ENCODE measurements around the gene GJC1.

The GJC1 gene

GRCh38 chr17:44775838-44776621 is 54.1 kb downstream of the GJC1 start:
- no peak for DNase-seq

- peak; percentile 96 to 97 for DNase-seq
These were observed 54.8 kb downstream of the GJC1 start for GRCh38 chr17:44775136-44775837.

DNA sequence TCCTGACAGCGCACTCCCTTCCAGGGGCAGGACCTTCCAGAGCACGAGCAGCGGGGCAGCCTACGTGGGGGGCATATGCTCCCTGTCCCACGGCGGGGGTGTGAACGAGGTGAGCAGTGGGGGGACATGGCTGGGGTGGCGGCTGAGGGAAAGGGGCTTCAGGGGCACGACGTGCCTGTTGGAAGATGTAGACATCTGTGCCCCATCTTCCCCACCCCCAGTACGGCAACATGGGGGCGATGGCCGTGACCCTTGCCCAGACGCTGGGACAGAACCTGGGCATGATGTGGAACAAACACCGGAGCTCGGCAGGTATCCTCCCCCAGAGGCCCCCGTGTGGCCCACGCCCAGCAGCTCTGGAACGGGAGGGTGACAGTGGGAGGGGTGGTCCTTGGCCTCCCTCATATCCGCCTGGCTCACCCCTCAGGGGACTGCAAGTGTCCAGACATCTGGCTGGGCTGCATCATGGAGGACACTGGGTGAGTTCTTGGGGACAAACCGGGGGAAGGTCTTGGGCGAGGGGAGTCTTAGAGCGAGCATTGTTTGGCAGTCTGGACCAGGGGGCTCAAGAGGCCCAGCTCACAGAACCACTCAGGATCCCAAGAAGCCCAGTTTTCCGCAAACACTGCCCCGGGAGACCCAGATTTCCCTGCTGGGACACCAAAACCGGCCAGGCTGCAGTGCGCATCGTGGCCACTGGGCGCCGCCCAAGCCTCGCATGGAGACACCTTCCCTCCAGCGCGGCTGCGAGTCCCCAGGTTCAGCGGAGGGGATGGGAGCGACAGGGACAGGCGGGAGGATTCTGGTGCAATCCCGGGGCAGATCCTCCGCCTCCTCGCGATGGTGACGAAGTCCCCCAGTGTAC is 55.6 kb downstream of the GJC1 start:
- DNase-seq, result peak; percentile 77 to 91

GRCh38 chr17:44773140-44773539 is 56.9 kb downstream of the GJC1 start:
- no peak for DNase-seq

GRCh38 chr17:44772308-44773045 is 57.6 kb downstream of the GJC1 start:
- no peak for DNase-seq

GRCh38 chr17:44770166-44770925 is 59.7 kb downstream of the GJC1 start:
- DNase-seq, result no peak

DNA sequence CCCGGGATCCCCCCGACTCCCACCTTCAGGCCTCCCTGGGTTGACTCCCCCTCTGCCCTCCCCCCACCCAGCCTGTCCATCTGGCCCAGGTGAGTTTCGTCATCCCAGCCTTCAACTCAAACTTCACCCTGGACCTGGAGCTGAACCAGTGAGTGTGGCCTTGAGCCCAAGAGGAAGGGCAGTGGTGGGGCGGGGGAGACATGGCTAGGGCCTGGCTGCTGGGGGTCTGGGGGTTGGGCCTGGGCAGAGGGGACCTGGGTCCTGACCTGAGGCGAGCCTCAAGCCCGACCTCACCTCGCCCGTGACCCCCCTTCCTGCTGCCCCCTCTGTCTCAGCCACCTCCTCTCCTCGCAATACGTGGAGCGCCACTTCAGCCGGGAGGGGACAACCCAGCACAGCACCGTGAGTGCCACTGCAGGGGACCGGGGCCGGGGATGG is 60.4 kb downstream of the GJC1 start:
- no peak for DNase-seq

- no peak for DNase-seq
These were observed 60.9 kb downstream of the GJC1 start for GRCh38 chr17:44769230-44769629.

- no peak for DNase-seq
These were observed 61.5 kb downstream of the GJC1 start for GRCh38 chr17:44768505-44769142.

DNA sequence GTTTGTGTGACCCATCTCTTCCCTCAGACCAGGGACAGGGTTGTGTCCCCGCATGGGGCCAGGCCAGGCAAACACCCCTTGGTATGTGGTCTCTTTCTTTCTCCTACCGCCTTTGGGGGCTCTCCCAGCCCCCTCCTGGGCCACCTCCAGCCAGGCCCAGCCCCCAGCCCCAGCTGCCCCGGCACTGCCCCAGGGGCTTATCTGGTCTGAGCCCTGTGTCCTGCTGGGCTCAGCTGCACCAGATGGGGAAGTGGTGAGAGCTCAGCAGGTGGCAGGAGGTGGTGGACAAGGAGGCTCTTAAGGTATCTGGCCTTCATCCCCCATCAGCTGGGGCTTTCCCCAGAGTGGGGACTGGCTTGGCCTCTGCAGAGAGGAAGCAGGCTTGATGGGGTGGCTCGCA is 62.6 kb downstream of the GJC1 start:
- DNase-seq, result no peak

DNA sequence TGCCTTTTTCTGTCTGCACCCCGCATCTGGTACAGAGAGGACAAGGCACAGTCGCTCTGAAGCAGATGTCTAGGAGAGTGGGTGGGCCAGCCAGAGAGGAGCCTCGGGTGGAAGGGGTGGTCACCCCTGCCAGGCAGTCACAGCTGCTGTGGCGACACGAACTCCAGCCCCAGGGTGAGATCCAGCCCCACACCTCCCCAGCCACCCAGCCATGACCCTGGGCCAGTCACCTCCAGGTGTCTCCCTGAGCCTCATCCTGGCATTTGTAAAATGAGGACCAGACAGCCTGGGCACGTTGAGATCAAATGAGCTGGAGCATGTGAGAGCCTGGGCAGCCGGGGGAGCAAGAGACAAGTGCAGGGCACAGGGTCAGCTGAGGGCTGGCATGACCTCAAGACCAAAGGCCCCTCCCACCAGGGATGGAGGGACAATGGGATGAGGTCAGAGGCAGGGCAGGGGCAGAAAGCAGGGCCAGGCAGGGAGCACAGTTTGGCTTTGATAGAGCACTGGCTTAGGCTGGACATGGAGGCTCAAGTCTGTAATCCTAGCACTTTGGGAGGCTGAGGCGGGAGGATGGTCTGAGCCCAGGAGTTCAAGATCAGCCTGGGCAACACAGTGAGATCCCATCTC is 63.6 kb downstream of the GJC1 start:
- DNase-seq, result no peak

- no peak for DNase-seq
These were observed 64.1 kb downstream of the GJC1 start for GRCh38 chr17:44765965-44766364.

DNA sequence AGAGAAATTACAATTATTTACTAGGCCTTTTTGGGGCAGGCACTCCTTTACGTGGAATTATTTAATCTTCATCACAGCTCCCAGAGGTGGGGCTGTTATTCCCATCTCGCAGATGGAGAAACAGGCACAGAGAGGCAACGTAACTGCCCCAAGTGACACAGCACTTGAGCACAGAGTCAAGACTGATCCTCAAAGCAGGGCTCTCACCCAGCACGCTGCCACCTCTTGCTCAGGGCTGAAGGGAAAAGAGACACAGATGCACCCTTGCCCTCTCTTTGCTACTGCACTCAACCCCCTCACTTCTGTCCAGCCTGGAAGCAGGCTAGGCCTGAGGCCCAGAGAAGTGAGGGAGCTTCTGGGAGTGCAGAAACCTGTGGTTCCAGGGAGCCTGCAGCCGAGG is 66.9 kb downstream of the GJC1 start:
- no peak for DNase-seq

- DNase-seq, result no peak
These were observed 67.9 kb downstream of the GJC1 start for GRCh38 chr17:44761932-44762810.

- no peak for DNase-seq
These were observed 69.4 kb downstream of the GJC1 start for GRCh38 chr17:44760474-44761308.

DNA sequence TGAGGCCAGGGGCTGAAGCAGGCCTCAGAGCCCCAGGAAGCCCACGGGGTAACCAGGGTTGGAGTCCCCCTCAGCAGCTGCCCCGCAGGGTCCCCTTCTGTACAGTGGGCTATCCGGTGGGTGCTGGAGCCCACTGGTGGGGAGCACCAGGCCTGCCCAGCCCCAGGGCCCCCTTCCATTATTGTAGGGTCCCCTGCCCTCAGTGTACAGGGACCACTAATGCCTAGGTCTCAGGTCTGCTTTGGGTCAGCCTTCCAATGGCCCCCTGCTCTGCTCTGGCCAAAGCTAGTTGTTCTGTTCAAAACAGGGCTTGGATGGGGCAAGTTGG is 70.2 kb downstream of the GJC1 start:
- no peak for DNase-seq

- no peak for DNase-seq
These were observed 70.8 kb downstream of the GJC1 start for GRCh38 chr17:44759086-44759915.
